IPS-NIHi7 (cell line): ENCODE data around the gene WDR27.

Experiments used
- DNase-seq: peaks from one replicate; pipeline ENCODE4 v3.0.0; 2012; ENCODE audit warnings: mixed read lengths; ENCODE audit errors: extremely low spot score

Gene WDR27

DNA sequence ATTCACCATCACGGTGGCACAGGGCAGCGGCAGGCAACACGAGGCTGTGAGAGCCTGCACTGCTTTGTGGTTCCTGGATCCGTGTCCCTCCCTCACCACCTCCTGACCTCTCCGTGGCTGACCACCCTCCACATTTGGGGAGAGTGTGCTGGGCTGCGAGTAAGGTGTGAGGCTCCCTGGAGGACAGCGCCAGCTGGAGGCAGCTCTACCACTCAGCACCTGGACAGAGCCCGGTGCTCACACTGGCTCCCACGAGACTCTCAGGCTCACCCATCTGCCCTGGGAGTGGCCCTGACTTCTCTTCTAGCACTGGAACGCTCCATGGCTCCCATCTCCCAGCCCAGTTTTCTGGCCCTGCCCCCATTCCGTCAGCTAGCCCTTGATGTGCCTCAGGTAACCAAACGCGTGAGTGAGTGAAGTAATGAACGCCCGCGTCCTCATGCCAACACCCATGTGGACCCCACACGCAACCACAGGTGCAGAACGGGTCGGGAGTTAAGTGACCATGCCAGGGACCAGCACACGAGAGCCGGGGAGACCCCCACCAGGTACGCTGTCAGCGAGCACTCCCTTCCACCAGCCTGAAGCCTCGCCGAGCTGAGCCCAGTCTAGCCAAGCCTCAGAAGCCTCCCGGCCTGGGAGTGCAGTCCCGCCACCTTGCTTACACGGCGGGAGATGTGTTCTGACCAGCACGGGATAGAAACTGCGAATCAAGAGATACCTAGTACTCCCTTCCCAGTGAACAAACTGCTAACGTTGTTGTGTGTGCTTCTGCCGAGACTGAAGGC lies 137.2 kb downstream of the WDR27 start:
- DNase-seq: no peak

DNA sequence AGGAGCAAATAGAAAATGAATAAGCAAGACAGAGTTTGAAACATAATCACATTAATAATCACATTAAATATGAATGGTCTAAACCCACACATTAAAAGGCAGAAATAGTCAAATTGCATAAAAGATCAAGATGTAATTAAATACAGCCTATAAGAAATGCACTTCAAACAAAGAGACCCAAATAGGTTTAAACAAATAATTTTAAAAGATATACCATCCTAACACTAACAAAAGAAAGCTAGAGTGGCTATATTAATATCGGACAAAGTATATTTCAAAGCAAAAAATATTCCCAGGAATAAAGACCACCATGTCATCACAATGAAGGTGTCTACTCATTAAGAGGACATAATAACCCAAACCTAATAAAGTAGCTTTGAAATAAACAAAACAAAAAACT lies 140.2 kb downstream of the WDR27 start:
- DNase-seq: no peak

DNA sequence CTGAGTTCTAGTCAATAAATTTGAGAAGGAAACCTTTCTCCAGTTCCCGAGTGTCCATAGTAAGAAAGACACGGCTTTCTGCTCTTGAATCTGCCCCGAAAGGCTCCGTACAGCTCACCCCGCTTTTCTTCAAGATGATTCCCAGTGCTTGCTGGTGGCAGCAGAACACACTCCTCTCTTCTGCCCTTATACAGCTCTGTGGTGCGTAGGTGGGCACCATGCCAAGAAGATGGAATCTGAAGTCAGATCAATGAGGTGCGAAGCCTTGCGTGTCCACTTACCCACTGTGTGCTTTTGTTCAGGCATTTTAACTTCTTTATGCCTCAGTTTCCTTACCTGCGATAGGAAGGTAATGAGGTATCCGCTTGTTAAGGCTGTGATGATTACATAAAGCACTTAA lies 142.2 kb downstream of the WDR27 start:
- DNase-seq: no peak

DNA sequence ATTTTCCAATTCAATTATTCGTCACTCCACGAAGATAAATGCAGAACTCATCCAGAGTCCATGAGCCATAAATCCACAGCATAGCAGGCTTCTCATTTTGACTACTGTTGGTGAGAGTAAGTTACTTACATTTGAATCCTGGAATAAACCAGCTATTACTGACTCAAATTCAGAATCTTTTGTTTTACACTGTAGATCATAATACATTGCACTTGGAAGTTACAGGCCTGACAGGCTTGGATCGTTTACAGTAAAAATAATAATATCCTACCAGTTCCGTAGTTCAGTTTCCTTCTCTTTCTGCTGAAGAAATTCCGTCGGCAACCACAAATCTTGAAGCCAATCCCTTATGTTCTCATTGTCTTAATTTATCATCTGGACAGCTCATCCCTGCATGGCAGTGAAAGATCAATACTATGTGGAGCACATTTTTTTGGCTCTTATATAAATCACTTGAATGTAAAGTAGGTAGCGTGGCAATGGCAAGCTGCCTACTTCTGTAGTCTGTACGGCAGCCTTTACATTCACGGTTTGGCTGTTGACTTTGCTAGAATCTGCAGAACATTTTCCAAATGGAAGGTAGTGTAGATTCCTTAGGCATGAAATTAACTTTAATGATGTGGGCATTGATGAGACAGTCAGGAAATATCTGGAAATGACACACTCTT lies 142.9 kb downstream of the WDR27 start:
- DNase-seq: no peak

DNA sequence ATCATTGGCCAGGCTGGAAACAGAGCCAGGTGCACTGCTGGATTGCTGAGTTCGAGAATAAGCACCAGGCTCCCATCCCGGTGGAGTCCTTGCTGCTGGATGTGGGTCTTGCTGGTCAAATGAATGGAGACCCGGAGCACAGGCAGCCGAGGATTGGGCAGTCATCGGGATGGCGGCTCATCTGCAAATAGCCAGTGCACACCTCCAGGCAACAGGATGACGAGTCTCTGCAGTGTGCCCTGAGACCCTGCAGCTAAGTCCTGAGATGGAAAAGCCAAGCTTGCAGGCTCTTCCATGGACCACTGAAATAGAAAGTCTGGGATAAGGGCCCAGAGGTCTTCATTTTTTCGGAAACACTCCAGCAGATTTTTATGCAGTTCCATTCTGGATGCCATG lies 143.5 kb downstream of the WDR27 start:
- DNase-seq: no peak

DNA sequence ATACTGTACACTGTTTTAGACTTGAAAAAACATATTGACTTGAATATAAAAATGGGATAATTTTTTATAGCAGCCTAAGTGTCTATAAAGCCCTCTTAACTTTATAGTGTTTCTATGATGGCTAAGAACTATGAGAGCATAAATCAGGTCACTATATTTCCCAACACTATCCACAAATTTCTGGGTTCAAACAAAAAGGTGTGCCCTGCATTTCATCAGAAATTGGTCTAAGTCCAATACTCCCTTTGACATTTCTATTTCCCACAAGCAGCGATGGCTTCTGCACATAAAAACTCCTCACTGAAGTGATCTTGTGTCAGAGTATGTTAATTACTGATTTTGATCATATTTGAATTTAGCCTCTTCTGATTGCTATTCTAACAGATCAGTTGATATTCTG lies 143.9 kb downstream of the WDR27 start:
- DNase-seq: no peak

DNA sequence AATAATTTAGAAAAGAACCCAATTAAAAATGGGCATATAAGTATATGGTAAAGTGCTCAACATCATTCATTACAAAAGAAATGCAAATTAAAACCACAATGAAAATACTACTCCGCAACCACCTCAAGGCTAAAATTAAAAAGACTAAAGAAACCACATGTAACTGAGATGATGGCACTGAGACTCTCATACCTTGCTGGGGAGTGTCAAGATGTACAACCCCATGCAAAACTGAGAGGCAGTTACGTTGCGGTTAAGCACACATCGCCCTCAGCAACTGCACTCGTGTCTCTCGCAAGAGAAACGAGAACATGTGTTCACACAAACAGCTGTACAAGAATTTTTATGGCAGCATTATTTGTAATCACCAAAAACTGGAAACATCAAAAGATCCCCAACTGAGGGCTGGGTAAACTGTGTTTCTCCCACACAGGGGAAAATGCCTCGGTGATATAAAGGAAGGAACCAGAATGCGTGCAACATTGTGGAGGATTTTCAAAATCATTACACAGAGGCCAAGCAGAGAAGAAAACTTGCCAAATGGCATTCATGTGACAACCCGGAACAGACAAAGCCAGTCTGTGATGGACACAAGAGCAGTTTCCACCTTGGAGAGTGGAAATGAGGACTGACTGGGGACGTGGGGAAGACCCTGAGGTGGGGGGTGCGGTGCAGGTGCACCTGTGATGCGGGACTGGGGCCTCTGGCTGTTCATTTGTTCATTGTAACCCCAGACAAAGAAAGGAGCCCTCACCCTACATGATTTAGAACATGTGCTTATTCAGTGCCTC lies 144.9 kb downstream of the WDR27 start:
- no peak for DNase-seq

DNA sequence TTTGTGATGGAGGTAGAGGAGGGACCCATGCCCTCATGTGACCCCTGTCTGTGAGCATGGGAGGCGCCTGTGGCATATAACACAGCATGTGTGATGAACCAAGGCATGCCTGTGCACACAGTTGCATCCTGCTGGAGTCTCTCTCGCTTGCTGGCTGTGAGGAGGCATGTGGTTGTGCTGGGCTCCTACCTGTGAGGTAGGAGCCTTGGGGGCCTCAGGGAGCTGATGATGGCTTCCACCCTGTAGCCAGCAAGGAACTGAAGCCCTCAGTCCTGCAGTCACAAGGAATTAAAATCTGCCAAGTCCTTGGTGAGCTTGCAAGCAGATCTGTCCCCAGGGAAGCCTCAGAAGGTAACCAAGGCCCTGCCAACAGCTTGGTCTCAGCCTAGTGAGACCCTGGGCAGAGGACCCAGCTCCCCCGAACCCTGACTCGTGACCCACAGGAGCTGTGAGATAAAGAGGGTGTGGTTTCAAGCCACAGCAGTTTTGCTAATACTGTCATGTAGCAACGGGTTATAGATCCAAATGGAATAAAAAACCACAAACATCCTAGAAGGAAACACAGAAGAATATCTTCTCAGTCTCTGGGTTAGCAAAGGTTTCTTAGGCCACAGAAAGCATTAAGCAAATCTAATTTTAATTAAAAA lies 145.7 kb downstream of the WDR27 start:
- DNase-seq: no peak

DNA sequence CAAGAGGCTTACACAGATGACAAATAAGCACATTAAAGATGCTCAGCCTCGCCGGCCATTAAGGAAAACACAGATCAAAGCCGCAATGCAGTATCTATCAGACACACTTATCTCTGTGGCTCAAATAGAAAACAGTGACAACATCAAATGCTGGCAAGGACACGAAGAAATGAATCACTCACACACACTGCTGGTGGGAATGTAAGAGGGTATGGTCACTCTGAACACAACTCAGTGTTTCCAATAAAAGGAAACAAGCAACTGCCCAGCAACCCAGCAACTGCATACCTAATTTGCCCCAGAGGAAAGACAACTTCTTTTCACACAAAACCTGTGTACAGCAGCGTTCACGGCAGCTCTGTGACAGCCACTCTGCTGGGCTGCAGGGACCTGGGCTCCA lies 155.8 kb downstream of the WDR27 start:
- DNase-seq: no peak

DNA sequence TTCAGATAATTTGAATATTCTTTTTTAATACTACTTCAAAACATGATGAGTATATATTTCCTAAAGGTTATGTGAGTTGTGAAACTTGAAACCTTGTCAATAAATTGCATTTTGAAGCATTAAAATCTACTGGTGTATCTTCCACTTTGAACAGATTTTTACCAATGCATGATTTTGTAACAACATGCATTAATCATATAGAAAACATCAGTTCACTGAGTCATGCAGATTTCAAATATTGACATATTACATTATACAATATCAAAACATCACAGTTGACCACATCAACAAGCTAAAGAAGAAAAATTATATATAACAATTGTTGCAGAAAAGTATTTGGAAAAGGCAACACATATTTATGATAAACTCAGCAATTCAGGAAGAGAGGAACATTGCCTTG lies 158.1 kb downstream of the WDR27 start:
- DNase-seq: no peak

DNA sequence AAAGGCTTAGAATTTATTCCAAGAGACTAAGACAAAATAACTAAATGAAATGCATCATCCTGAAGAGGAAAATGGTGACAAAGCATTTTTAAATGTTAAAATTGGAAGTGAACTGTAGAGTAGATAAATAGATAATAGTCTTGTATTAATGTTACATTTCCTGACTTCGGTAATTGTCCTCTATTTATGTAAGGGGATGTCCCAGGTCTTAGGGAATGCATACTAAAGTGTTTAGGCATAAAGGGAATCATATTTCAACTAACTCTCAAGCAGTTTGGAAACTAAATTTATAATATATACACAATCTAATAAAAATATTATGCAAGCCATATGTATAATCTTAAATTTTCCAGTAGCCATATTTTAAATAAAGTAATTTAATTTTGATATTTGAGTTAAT lies 159.3 kb downstream of the WDR27 start:
- no peak for DNase-seq

DNA sequence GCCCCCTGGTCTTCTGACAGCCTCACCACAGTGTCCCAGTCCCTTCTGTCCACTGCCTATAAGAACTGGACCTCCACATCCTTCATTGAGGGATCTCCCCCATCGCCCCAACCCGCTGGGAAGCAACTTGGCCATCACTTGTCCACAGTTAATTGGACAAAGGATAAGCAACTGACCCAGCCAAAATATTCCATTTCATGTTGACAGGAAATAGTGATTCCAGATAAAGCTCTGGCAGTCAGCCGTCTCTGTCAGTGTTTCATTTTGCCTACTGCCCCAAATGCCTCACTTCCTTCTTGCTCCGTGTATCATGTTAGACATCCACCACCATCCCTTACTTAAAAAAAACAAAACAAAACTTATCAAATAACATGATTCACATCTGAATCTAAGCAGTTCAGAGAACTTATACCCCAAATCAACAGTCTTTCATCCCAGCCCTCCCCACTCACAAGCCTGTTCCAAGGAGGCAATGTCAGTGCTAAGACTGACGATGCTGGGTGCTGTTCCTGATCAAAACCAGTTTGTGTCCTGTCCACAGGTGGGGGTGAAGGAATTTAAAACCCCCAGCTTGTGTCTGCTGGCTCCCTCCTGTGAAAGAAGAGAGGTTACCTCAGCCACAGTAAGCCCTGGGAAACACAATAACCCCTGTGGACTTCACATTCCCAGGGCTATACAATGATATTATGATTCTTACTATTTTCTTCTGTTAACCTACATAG lies 162.5 kb downstream of the WDR27 start:
- no peak for DNase-seq

DNA sequence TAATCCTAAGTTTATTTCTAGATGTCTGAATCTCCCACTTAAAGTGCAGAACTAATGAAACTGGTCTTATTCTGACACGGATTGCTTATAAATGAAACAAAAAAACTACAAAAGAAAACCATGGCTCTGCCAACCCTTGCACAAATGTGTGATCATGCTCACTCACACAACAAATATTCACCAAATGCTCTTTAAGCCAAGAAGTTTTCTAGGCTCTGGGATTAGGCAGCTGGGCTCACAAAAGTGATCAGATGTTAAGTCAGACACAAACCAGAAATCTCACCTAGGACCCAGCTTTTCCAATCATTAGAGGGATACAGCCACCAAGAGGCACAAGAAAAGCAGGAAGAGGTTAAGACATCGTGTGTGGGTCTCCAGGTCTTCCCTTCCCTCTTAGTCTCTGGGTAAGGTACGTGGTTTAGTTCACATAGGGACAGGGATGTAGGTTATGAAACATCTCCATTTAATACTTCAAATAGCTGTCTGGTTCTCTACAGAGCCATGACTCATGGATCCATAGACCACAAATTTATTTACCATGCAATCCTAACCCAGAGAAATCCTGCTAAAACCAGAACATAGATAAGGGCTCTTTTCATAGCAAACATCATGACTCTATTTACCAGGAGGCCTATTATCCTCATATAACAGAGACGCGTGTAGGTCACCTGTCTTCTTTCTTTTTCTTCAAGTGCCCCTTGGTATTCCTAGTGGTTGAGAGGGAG lies 165.2 kb downstream of the WDR27 start:
- DNase-seq: no peak

DNA sequence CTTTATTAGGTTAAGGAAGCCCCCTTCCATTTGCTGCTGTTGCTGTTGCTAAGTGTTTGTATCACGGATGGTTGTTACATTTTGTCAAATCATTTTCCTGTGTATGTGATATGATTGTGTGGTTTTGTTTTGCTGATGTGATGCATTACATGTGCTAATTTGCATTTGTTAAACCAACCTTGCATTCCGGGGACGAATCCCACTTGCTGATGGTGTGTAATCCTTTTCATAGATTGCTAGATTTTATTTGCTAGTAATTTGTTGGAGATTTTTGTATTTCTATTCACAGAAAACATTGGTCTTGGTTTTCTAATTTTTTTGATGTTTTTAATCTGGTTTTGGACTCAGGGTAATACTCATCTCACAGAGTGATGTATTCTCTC lies 167.8 kb downstream of the WDR27 start:
- DNase-seq: no peak

DNA sequence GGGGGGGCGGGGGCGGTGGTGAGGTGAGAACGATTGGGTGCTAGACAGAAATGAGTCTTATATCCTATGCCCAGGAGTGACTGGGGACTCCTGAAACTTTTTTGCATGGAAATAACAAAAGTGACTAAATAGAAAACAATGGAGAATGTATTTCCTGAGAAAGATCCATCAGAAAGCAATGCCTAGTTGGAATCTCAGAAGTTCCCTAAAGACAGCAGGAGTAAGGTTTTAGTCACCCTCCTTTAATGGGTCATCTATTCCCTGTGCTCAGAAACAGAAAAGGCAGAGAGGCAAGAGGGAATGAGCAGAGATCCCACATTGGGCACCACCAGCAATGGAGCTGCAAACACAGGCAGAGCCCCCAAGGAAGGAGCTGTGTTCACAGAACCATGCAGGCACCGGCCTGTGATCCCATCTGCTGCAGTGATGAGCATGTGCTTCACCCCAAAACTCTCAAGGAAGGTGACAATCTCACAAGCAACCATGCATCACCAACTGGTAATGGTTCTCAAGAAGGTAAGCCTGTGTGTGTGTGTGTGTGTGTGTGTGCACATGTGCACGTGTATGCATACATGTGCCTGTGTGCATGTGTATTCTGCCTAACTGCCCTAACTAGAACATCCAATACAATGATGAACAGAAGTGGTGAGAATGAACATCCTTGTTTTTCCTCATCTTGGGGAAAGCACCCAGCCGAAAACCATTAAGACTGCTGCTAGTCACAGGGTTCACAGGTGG lies 168.4 kb downstream of the WDR27 start:
- DNase-seq: no peak

DNA sequence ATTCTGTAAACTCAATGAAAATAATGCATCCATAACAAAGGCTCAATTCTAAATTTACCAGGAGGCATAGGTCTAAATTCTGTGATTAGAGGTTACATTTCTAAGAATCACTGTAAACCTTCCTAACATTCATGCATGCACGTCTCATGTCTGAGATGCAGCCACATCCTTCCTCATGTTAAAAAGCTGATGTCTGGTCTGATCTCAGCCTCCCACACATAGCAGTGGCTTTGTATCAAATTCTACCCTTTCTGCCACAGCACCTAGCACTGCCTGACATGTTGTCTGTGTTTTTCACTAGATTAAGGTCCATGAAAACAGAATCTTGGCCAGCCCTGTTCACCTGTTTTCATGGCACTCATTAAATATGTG lies 171.1 kb downstream of the WDR27 start:
- no peak for DNase-seq

DNA sequence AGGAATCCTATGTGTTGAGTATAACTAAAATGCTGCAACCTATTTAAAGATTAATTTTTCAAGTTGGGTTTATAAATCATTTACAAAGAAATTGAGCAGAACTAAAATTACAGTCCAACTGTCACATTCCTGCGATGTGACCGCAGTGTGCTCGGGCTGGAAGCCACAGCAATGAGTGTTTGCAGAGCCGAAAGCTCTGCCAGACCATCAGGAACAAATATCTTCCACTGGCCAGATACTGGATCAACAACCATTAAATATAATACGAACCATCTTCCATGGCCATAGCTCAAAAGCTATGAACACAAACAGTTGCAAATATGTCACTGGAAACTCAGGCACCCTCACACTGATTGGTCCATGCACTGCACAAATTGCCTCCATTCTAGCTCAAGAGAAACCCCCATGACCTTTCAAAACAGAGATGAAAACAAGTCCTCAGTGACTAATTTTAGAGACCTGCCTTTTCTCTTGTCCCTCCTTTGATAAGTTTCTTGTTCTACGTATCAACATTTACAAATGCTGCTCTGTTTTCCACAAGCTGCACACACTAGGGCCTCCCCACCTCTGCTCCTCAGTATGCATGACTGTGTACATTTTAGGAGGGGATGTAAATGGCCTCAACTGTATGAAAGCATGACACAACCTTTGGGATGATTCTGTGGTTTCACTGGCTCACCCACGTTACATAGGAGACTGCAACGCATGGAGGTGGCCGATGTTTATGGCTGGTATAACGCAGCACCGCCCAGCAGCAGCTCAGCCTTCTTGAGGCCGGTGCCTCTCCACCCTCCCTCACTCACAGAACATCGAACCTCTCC lies 171.7 kb downstream of the WDR27 start:
- no peak for DNase-seq

DNA sequence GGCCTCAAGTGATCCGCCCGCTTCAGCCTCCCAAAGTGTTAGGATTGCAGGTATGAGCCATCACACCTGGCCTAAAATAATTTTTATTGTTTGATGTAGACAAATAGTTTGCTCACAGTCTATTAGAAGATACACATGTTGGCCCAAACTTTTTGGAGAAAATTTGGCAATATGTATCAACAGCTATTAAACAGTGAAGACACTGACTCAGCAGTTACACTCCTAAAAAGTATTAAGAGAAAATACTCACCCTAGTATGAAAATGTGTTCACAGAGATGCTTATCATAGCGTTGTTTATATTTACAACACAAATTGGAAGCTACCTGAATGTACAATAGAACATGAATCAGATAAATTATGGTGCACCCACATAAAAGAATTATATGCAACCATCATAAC lies 173.1 kb downstream of the WDR27 start:
- DNase-seq: no peak

DNA sequence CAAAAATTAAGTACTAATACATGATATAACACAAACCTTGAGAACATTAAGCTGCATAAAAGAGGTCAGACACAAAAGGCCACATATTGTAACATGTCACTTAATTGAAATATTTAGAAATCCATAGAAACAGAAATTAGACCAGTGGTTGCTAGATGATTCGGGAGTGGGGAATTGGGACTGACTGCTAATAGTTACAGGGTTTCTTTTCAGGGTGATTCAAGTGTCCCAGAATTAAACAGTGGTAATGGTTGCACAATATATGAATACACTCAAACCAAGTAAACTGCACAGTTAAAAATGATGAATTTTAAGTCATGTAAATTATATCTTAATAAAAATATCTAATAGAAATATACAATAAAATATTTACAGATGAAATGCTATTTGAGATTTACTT lies 174.5 kb downstream of the WDR27 start:
- DNase-seq: no peak

DNA sequence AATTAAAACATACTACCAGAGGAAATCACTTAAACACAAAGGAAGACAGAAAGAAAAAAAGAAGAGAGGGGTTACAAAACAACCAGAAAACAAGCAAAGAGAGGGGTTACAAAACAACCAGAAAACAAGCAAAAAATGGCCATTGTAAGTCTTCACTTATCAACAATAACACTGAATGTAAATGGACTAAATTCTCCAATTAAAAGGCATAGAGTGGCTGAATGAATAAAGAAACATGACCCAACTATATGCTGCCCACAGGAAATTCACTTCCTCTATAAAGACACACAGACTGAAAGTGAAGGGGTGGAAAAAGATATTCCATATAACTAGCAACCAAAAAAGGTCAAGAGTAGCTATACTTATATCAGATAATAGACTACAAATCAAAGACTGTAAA lies 180.0 kb downstream of the WDR27 start:
- no peak for DNase-seq
